LHCN-M2 (cell line): ENCODE results near the gene MADD. TPM values are rescaled to one million over a fixed set of nuclear protein-coding genes. Genes with fewer than 3 reads are reported as not detected.
"Not testable (repeated sequence)": the region's sequence is repeated elsewhere in the genome, so short reads cannot be mapped to it uniquely, and the experiment has no call there.

Experiments
- DNase-seq: peaks from one replicate; pipeline ENCODE4 v3.0.0-alpha.2; 2012; ENCODE audit warnings: low read depth
- total RNA-seq: library from RNA; depleted of rRNA; stranded (reverse); fragments of >200 nt; gene quantifications from 2 replicates; pipeline ENCODE4 v1.2.3, GENCODE V29; 2014

Gene MADD
- total RNA-seq, 1 experiment from 2014 or later, result 23.4 TPM

- DNase-seq, result no peak
Observed at GRCh38 chr11:47274495-47275235, 4.7 kb downstream of the MADD start.

- no peak for DNase-seq
Observed at GRCh38 chr11:47276923-47277322, 7.0 kb downstream of the MADD start.

GRCh38 chr11:47278058-47278457 lies 8.1 kb downstream of the MADD start:
- DNase-seq, result no peak

- no peak for DNase-seq
Observed at GRCh38 chr11:47278769-47279168, 8.8 kb downstream of the MADD start.

DNA sequence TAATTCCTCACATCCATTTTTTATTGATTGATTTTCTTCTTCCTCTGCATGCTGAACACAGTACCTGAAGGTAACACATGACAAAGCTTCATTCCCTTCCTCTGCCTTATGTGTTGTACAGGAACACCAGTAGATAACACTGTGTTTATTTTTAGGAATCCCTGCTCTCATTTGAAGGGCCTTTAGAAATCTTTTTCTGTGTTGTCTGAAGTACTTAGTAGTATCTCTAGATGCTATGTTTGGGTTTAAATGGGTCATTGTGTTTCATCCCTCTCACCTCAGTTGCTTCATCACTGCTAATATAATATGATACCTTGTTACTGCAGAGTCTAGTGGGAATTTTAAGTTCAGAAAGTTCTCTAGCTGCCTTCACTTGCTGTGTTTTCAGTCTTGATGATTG lies 10.2 kb downstream of the MADD start:
- no peak for DNase-seq

GRCh38 chr11:47280860-47281259 lies 10.9 kb downstream of the MADD start:
- no peak for DNase-seq

DNA sequence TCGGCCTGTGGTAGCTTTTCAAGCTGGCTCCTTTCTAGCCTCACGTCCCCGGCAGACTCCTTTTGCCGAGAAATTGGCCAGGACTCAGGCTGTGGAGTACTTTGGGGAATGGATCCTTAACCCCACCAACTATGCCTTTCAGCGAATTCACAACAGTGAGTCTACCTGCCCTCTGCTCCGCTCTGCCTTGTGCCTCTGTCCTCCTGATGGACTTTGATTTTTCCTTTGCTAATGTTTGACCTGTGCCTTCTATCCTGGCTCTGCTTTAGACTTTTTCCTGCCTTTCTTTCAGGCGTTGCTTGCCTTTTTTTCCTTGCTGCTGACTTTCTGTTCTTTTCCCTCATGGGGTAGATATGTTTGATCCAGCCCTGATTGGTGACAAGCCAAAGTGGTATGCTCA lies 12.5 kb downstream of the MADD start:
- no peak for DNase-seq

DNA sequence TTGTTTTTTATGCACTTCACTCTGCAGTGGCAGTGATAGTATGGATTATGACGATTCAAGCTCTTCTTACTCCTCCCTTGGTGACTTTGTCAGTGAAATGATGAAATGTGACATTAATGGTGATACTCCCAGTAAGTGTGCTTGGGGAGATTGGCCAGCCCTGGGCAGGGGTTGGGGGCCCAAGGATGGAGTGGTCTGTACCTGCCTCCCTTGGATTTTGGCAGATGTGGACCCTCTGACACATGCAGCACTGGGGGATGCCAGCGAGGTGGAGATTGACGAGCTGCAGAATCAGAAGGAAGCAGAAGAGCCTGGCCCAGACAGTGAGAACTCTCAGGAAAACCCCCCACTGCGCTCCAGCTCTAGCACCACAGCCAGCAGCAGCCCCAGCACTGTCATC lies 14.2 kb downstream of the MADD start:
- DNase-seq, result no peak

GRCh38 chr11:47285969-47286770 lies 16.2 kb downstream of the MADD start:
- no peak for DNase-seq

DNA sequence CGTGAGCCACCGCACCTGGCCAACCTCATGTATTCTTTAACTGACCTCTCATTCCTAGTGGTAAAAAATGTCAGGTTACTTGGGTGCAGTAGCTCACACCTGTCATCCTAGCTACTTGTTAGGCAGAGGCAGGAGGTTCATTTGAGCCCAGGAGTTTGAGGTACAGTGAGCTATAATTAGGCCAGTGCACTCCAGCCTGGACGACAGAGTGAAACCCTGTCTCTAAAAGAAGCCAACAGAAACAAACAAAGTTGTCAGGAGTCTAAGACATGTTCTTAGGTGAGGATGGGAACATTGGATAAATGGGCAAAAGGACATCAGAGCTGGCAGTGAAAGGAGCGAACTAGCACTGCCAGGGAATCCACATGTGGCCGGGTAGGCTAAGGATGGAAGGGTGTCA lies 18.1 kb downstream of the MADD start:
- no peak for DNase-seq

- no peak for DNase-seq
Observed at GRCh38 chr11:47289856-47290255, 19.9 kb downstream of the MADD start.

GRCh38 chr11:47295385-47295784 lies 25.5 kb downstream of the MADD start:
- no peak for DNase-seq

DNA sequence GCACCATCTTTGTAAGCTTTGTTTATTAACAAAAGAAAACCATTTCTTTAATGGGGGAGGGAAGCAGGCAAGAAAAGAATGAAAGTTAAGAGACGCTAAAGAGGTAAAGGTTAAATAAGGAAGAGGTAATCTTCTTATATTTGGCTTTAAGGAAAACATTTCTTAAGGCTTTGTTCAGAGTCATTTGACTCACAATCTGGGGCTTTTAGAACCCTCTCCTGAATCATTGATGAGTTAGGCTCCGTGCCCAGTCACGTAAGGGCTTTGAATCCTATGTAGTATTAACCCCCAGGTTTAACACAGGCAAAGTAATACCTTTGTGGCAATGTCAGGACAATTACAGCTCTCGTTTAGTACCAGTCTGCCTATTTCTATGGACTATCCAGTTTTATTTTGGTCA lies 26.1 kb downstream of the MADD start:
- DNase-seq, result no peak

GRCh38 chr11:47299078-47299477 lies 29.1 kb downstream of the MADD start:
- DNase-seq, result no peak

GRCh38 chr11:47302853-47303252 lies 32.9 kb downstream of the MADD start:
- no peak for DNase-seq

GRCh38 chr11:47305734-47306483 lies 36.0 kb downstream of the MADD start:
- DNase-seq, result peak; percentile 28

- no peak for DNase-seq
Observed at GRCh38 chr11:47306484-47306844, 36.5 kb downstream of the MADD start.

DNA sequence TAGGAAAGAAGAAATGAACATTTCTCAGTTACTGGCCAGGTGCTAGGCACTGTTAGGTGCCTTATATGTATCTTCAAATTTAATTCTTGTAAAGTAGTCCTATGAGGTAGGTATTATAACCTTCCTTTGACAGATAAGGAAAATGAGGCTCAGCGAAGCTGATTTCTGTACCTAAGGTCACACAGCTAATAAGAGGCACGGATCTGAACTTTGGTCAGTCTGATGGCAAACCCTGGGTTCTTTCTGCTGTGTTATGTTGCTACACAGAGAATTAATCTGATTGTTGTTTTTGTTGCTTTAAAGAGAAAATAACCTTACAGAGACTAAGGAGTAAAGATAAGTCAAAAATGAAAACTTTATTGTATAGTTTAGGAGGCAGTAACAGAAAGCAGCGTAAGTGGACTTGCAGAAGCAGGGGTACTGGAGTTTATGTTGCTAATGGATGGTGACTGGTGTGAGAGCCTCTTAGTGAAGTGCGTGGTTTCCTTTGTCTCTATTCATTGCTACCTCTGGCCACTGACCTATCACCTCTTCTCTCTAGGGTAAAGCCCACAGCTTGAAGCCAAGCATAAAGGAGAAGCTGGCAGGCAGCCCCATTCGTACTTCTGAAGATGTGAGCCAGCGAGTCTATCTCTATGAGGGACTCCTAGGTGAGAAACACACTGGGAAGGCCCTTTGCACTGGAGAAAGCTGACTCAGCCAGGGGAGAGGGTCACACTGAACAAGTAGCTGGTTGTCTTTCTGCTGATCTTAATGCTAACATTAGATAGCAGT lies 38.3 kb downstream of the MADD start:
- no peak for DNase-seq

GRCh38 chr11:47314992-47315391 lies 45.1 kb downstream of the MADD start:
- no peak for DNase-seq

- DNase-seq, result not testable (repeated sequence)
Observed at GRCh38 chr11:47316501-47316900, 46.6 kb downstream of the MADD start.

DNA sequence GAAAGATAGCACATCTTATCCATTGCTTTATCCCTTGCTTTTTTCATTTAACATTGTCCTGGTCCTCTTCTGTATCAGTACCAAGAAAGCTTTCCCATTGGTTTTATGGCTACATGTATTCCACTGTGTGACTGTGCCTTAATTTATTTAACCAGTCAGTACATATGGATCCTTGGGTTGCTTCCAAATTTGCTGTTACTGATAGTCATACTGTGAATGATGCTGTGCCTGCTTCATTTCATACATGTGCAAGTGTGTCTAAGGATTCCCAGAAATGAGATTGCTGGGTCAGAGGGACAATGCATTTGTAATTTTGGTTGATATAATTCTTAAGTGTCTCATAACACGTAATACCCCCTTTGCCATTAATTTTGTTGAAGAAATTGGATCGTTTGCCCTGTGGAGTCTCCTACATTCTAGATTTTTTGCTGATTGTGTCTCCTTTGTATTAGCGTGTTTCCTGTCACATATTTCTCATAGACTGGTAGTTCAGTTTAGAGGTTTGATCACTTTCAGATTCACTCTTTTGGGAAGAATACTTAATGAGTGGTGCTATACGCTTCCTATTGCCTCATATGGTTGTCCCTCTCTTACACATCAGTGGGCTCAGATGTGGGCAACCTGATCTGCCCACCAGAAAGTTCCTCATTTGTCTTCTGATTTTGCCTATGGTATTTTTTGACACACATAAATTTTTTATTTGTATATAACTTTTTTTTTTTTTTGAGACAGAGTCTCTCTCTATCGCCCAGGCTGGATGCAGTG lies 47.3 kb downstream of the MADD start:
- no peak for DNase-seq
